HepG2 (cell line): Measurements from ENCODE around the gene CARD16. TPM values are rescaled to one million over a fixed set of nuclear protein-coding genes. Genes with fewer than 3 reads are reported as not detected.

Source experiments
- ATF2 ChIP-seq: sonication (generic); formaldehyde crosslinking; IDR thresholded peaks from 2 replicates; pipeline ENCODE4 v1.4.0; 2020; ENCODE audit warnings: missing genetic modification reagents
- CCAR2 ChIP-seq: fragments of 200-400 bp; formaldehyde crosslinking; optimal IDR thresholded peaks from 2 replicates; pipeline ENCODE3; 2018; ENCODE audit warnings: low read depth, mild to moderate bottlenecking, low read length, moderate library complexity
- CHD2 ChIP-seq: IDR thresholded peaks from 2 replicates; pipeline ENCODE4 v1.6.1; 2011; ENCODE audit warnings: low read depth, low read length, improper control_type of control experiment
- EP300 ChIP-seq, 3 experiments: sonication (generic) in 1 of 3; formaldehyde crosslinking in 1 of 3; IDR thresholded peaks; 2 replicates each; pipeline versions ENCODE4 v1.5.1 to v1.6.1; 2011 to 2020; ENCODE audit warnings: low read depth in 2 of 3, low read length in 2 of 3, borderline replicate concordance in 1 of 3, improper control_type of control experiment in 1 of 3, mild to moderate bottlenecking in 1 of 3, missing genetic modification reagents in 1 of 3, moderate library complexity in 1 of 3
- ETS1 ChIP-seq: sonication (generic); formaldehyde crosslinking; IDR thresholded peaks from 2 replicates; pipeline ENCODE4 v1.4.0; 2020; ENCODE audit warnings: missing genetic modification reagents
- FOXA3 ChIP-seq: IDR thresholded peaks from 2 replicates; pipeline ENCODE4 v1.6.1; 2016; ENCODE audit warnings: missing genetic modification reagents, missing compliant biosample characterization
- FOXK1 ChIP-seq: sonication (generic); formaldehyde crosslinking; IDR thresholded peaks from 2 replicates; pipeline ENCODE4 v1.4.0; 2020; ENCODE audit warnings: low read depth, missing genetic modification reagents, borderline replicate concordance
- FOXM1 ChIP-seq: sonication (generic); formaldehyde crosslinking; IDR thresholded peaks from 2 replicates; pipeline ENCODE4 v1.5.0; 2020; ENCODE audit warnings: missing genetic modification reagents
- HDAC2 ChIP-seq: sonication (generic); formaldehyde crosslinking; IDR thresholded peaks from 2 replicates; pipeline ENCODE4 v1.4.0; 2020; ENCODE audit warnings: missing genetic modification reagents
- ISL2 ChIP-seq: sonication (generic); formaldehyde crosslinking; IDR thresholded peaks from 2 replicates; pipeline ENCODE4 v1.5.0; 2020; ENCODE audit warnings: missing genetic modification reagents
- KAT2B ChIP-seq: fragments of 150-350 bp; IDR thresholded peaks from 2 replicates; pipeline ENCODE4 v1.6.1; 2014; ENCODE audit warnings: low read depth, low read length, borderline replicate concordance
- KDM1A ChIP-seq: IDR thresholded peaks from 2 replicates; pipeline ENCODE4 v1.6.1; 2016; ENCODE audit warnings: missing compliant biosample characterization
- KDM4B ChIP-seq: sonication (generic); formaldehyde crosslinking; IDR thresholded peaks from 2 replicates; pipeline ENCODE4 v1.4.0; 2020; ENCODE audit warnings: missing genetic modification reagents
- KDM5B ChIP-seq: sonication (generic); formaldehyde crosslinking; IDR thresholded peaks from 2 replicates; pipeline ENCODE4 v1.4.0; 2020; ENCODE audit warnings: missing genetic modification reagents, mild to moderate bottlenecking, borderline replicate concordance
- MIER3 ChIP-seq: IDR thresholded peaks from 2 replicates; pipeline ENCODE4 v1.6.1; 2016; ENCODE audit warnings: missing compliant biosample characterization, borderline replicate concordance
- REPIN1 ChIP-seq: sonication (generic); formaldehyde crosslinking; IDR thresholded peaks from 2 replicates; pipeline ENCODE4 v1.8.0; 2022; ENCODE audit warnings: missing genetic modification reagents, low read depth, mild to moderate bottlenecking, borderline replicate concordance
- SMYD3 ChIP-seq: sonication (generic); formaldehyde crosslinking; IDR thresholded peaks from 2 replicates; pipeline ENCODE4 v1.8.1; 2023; ENCODE audit warnings: mild to moderate bottlenecking, missing genetic modification reagents
- SOX13 ChIP-seq, 3 experiments: fragments of 450-650 bp in 1 of 3; sonication (generic) in 1 of 3; formaldehyde crosslinking in 1 of 3; IDR thresholded peaks in 2 of 3; conservative IDR thresholded peaks in 1 of 3; 2 replicates each; pipeline versions ENCODE4 v1.5.0 to v1.6.1; 2016 to 2020; ENCODE audit warnings: antibody characterized with exemption in 1 of 3, mild to moderate bottlenecking in 1 of 3, missing compliant biosample characterization in 1 of 3, missing genetic modification reagents in 1 of 3, moderate library complexity in 1 of 3
- SOX5 ChIP-seq: IDR thresholded peaks from 2 replicates; pipeline ENCODE4 v1.6.1; 2016; ENCODE audit warnings: borderline replicate concordance
- SP5 ChIP-seq: IDR thresholded peaks from 2 replicates; pipeline ENCODE4 v1.6.1; 2016; ENCODE audit warnings: low read depth, borderline replicate concordance
- ZMYM2 ChIP-seq: sonication (generic); formaldehyde crosslinking; IDR thresholded peaks from 2 replicates; pipeline ENCODE4 v1.8.0; 2022; ENCODE audit warnings: mild to moderate bottlenecking, missing genetic modification reagents
- ZNF121 ChIP-seq: sonication (generic); formaldehyde crosslinking; IDR thresholded peaks from 2 replicates; pipeline ENCODE4 v1.5.0; 2020; ENCODE audit warnings: mild to moderate bottlenecking, missing genetic modification reagents
- ZNF17 ChIP-seq: sonication (generic); formaldehyde crosslinking; IDR thresholded peaks from 2 replicates; pipeline ENCODE4 v1.5.0; 2020; ENCODE audit warnings: mild to moderate bottlenecking, missing genetic modification reagents
- ZNF564 ChIP-seq: sonication (generic); formaldehyde crosslinking; IDR thresholded peaks from 2 replicates; pipeline ENCODE4 v1.8.1; 2023; ENCODE audit warnings: mild to moderate bottlenecking, missing genetic modification reagents
- ZNF660 ChIP-seq: sonication (generic); formaldehyde crosslinking; IDR thresholded peaks from 2 replicates; pipeline ENCODE4 v1.5.1; 2020; ENCODE audit warnings: mild to moderate bottlenecking, low read depth, missing genetic modification reagents, borderline replicate concordance
- ZNF800 ChIP-seq: sonication (generic); formaldehyde crosslinking; IDR thresholded peaks from 2 replicates; pipeline ENCODE4 v1.4.0; 2020; ENCODE audit warnings: missing genetic modification reagents
- polyA plus RNA-seq, 8 experiments: library from polyadenylated mRNA; depleted of rRNA in 3 of 8; stranded (reverse) in 7 of 8; unstranded in 1 of 8; fragments of >200 nt; fragmentation: Illumina TruSeq in 4 of 8; extraction: Trizol in 4 of 8; gene quantifications; 2 replicates each; pipeline versions ENCODE4 v1.2.1 to v1.2.3, GENCODE V29; 2011 to 2016; ENCODE audit warnings: low read depth in 4 of 8, missing spikeins in 1 of 8, mixed read lengths in 1 of 8; ENCODE audit not compliant: insufficient read depth in 1 of 8
- total RNA-seq, 5 experiments: library from RNA; depleted of rRNA; stranded (reverse); fragments of >200 nt; fragmentation: Illumina TruSeq; extraction: Trizol; gene quantifications; 2 replicates each; pipeline ENCODE4 v1.2.3, GENCODE V29; 2016; ENCODE audit warnings: low read depth in 1 of 5
- TF ChIP-seq, protein P1 (sequence below): sonication (generic); formaldehyde crosslinking; IDR thresholded peaks from 2 replicates; pipeline ENCODE4 v1.5.0; 2020; ENCODE audit warnings: missing genetic modification reagents

CARD16 gene
- total and polyA plus RNA-seq, 2 of the 13 experiments (the other 11 are each of a cell fraction or from before 2014, with no cell fraction given), result 0.34 TPM; not detected in 1

GRCh38 chr11:105004021-105004420 is 41.1 kb downstream of the CARD16 start (continued):
- peak; percentile 52; the same call in 1 of the 2 replicates for TF ChIP-seq FOXK1 (CRISPR knock-in tag)
- no peak for TF ChIP-seq KDM1A (CRISPR knock-in tag)
- TF ChIP-seq MIER3, result peak; percentile 46; the same call in 1 of the 2 replicates
- no peak for TF ChIP-seq ETS1 (CRISPR knock-in tag)
- no peak for TF ChIP-seq KDM5B (CRISPR knock-in tag)
- TF ChIP-seq CHD2, result no peak
- no peak for TF ChIP-seq FOXM1 (CRISPR knock-in tag)
- TF ChIP-seq ISL2, result no peak
- TF ChIP-seq CCAR2, result no peak
- no peak for TF ChIP-seq REPIN1 (CRISPR knock-in tag)
- peak; percentile 76 for TF ChIP-seq FOXA3 (CRISPR knock-in tag)
- no peak for TF ChIP-seq SP5
- TF ChIP-seq EP300 (IDR thresholded peaks at IDR 0.05; ENCODE audit: low read depth in 2 of 2, low read length in 2 of 2), result peak in 1 of 2 experiments; percentile 41; a peak in 1 of 4 replicates
- TF ChIP-seq EP300 (CRISPR knock-in tag; IDR thresholded peaks at IDR 0.05; ENCODE audit: borderline replicate concordance), result no peak
- no peak for TF ChIP-seq KDM4B (CRISPR knock-in tag)
- no peak for TF ChIP-seq KAT2B
- TF ChIP-seq ZMYM2 (CRISPR knock-in tag), result no peak
- no peak for TF ChIP-seq SMYD3
- no peak for TF ChIP-seq ZNF17 (CRISPR knock-in tag)
- no peak for TF ChIP-seq ZNF121 (CRISPR knock-in tag)
- TF ChIP-seq, protein P1, sequence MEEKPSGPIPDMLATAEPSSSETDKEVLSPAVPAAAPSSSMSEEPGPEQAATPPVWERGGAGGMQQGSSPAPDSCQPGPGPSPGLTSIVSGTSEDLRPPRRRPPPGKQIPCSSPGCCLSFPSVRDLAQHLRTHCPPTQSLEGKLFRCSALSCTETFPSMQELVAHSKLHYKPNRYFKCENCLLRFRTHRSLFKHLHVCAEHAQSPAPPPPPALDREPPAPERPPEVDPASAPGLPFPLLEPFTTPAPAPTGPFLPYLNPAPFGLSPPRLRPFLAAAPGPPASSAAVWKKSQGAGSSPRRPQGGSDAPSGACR (CRISPR knock-in tag), result no peak
- no peak for TF ChIP-seq ZNF564
- no peak for TF ChIP-seq ZNF660 (CRISPR knock-in tag)
- TF ChIP-seq HDAC2, result 0 out of 2 replicates have a peak, but pooled peaks have one; percentile 16
- TF ChIP-seq SOX5, result peak; percentile 84; the same call in 1 of the 2 replicates
- no peak for TF ChIP-seq ZNF800 (CRISPR knock-in tag)
- TF ChIP-seq ATF2 (CRISPR knock-in tag), result no peak
- no peak for TF ChIP-seq SOX13 (IDR thresholded peaks at IDR 0.05)
- peak in 1 of 2 experiments; percentile 86; a peak in 2 of 4 replicates for TF ChIP-seq SOX13 (CRISPR knock-in tag; conservative IDR thresholded peaks at IDR 0.05 in 1 of 2, IDR thresholded peaks at IDR 0.05 in 1 of 2)
